CD4-positive, alpha-beta T cell treated with Interleukin-17A for 1 hour (primary cell): ENCODE data around the gene CYP17A1.
"Not testable (repeated sequence)": the region's sequence is repeated elsewhere in the genome, so short reads cannot be mapped to it uniquely, and the experiment has no call there.

Source experiments
- DNase-seq: peaks from one replicate; pipeline ENCODE4 v3.0.0-alpha.2; 2020

CYP17A1 gene

GRCh38 chr10:102834143-102834542 lies 3.1 kb downstream of the CYP17A1 start:
- DNase-seq = no peak

GRCh38 chr10:102832987-102833386 lies 4.2 kb downstream of the CYP17A1 start:
- DNase-seq = no peak

DNA sequence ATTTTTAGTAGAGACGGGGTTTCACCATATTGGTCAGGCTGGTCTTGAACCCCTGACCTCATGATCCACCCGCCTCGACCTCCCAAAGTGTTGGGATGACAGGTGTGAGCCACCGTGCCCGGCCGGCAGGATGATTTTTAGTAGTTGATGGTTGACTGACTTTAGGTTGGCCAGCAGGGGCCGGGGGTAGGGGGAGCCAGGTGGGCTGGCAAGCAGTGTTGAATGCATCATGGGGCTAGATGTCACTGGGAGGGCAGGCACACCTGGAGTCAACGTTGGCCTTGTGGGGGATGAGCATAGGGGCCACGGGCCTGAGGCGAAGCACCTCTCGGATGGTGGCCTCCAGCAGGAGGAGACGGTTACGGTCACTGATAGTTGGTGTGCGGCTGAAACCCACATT lies 5.0 kb downstream of the CYP17A1 start:
- DNase-seq = no peak

GRCh38 chr10:102831322-102832071 lies 5.7 kb downstream of the CYP17A1 start:
- DNase-seq = no peak

GRCh38 chr10:102827597-102827975 lies 9.6 kb downstream of the CYP17A1 start:
- DNase-seq = no peak

DNA sequence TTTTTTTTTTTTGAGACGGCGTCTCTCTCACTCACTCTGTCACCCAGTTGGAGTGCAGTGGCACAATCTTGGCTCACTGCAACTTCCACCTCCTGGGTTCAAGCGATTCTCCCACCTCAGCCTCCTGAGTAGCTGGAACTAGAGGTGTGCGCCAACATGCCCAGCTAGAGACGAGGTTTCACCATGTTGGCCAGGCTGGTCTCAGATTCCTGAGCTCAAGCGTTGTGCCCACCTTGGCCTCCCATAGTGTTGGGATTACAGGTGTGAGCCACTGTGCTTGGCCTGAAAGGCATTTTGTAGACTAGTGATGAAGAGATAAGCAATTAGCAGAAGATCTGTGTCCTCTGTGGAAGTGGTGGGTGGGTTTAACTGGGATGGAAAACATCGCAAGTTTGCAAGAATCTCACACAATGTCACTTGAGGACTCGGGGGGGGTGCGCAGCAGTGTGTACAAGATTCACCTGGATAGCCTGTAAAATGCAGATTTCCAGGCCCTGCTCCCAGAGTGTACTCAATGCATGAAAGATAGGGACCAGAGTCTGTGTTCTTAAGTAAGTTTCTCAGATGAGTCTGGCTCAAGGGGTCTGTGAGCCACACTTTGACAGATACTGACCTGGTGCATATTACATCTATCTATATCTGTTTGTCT lies 10.9 kb downstream of the CYP17A1 start:
- no peak for DNase-seq

DNA sequence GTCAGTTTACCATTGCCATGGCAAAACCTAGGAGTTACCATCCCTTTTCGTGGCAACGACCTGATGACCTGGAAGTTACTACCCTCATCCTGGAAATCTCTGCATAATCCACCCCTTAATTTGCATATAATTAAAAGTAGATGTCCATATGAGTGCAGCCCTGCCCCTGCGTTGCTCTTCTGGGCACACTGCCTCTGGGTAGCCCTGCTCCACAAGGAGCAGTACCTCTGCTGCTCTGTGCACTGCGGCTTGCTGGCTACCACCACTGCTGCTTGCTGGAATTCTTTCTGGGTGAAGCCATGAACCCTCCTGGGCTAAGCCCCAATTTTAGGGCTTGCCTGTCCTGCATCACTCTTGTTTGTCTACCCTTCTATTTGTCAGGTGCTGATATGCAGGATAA lies 12.5 kb downstream of the CYP17A1 start:
- no peak for DNase-seq

GRCh38 chr10:102822222-102822621 lies 15.0 kb downstream of the CYP17A1 start:
- DNase-seq = no peak

GRCh38 chr10:102820008-102820407 lies 17.2 kb downstream of the CYP17A1 start:
- DNase-seq = not testable (repeated sequence)

- DNase-seq = peak; percentile 24
These were observed 18.2 kb downstream of the CYP17A1 start for GRCh38 chr10:102819054-102819453.

DNA sequence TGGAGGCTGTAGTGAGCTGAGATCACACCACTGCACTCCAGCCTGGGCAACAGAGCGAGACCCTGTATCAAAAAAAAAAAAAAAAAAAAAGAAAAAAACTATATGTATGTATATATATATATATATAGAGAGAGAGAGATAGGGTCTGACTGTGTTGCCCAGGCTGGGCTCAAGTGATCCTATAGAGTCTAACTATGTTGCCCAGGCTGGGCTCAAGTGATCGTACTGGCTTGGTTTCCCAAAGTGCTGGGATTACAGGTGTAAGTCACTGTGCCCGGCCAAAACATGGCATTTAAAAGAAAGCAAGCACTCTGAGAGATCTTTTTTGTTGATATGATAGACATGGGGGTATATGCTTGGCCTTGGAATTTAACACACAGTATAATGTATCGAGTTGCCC lies 20.0 kb downstream of the CYP17A1 start:
- no peak for DNase-seq

DNA sequence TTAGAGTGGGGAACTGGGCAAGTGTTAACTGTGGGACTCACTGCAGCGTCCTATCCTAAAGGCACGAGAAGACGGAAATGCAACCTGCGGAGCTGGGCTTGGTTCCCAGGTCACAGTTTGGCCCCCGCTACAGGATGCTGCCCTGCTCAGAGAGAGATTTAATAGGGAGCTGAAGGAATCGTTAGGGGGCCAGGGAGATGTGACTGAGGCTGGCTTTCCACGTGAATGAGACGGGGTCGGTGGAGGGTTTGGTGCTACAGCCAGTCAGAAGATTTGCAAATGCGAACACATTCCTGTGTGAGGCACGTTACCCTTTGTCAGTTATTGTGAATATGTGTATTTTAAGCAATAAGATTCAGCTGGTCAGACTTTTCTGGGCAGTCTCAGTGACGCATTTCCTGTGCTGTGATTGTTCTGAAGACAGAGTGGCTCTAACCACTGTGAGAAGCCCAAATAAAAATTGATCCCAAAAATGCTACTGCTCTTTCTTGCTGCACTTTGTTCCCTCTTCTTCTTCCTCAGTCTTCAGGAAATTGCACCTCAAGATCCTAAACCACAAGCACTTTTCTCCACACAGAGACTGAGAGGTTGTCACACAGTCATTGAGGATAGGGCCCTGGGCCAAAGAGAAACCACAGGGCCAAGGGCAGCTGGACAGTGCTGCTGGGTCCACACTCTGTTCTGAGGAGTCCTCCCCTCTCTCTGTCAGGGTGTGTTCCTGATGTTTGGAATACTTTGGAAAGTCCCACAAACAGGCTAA lies 21.2 kb downstream of the CYP17A1 start:
- DNase-seq = peak; percentile 10

DNA sequence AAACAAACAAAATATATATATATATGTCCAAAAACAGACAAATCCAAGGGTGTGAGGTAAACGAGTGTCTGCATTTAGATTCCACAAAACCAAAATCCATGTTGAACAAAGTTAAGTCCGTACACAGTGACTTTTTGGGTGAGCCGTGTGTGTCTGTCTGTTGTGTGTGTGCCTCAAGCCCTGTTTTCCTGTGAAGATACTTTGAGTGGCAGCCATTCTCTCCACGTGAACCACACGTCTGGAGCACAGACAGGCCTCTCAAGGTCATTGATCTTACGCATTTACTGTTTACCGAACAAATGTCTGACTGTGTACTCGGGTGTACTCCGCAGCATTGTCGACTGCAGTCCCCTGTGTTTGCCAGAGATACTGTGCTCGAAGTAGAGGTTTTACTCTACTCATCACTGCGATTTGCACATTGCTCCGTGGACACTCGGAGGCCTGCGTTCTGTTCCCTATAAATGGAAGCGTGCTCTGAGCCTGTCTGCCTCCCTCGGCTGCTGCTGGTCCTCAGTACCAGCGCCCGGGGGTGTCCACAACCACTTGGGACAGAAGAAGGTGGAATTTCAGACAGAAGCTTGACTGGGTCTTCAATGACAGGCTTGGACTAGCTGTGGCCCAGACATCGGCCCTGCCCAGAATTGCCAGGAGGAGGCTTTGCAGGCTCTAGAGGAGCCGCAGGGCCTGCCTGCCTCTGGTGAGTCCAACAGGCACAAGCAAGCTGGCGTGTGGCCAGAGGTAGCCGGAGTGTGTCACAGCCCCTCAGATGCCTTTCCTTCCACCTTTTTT lies 22.1 kb downstream of the CYP17A1 start:
- no peak for DNase-seq

DNA sequence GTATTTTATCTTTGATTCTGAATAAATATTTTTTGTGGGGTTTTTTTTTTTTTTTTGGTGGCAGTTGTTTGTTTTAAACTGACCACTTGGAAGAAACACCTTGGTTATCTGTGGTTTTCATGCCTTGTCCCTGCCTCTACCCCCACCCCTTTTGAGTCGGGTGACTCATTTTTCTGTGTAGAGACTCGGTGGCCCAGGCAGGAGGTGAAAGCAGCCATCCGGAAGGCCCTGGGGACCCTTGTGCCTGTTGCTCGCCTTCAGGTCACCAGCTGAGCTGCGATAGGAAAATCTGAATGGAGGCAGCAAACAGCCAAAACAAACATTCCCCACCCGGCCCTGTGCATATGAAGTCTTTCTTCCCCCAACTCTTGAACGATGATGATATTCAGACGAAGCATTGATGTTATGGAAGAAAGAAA lies 22.8 kb downstream of the CYP17A1 start:
- DNase-seq = no peak

DNA sequence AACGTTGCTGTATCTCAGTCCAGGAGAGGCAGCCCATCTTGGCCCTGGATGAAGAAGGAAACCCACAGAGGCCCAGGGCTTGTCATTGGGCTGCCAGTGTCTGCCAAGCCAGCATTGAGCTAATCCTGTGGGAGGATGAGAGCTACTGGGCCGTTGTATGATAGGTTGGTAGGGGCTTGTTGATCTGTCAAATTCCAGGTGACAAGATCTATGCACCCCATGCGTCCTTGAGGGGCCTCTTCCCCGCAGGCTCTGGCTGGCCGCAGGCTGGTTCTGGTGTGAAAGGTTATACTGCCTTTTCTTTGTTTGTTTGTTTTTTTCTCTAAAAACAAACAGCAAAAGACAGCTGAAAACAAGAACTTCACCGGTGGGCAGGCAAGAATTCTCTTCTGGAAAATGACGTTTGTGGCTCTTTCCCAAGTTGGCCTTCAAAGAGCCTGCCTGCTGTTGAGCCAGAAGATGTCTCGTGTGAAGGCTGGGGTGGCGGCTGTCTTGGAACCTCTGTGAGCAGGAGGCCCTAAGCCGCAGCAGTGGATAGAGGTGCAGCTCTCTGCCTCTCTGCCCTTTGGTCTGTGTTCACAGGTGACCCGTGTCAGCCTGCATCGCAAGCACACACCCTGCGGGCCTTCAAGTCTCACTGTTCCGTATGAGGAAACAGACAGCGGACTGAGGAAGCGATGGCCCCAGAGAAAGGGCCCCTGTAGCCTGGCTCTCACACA lies 23.3 kb downstream of the CYP17A1 start:
- DNase-seq = no peak

DNA sequence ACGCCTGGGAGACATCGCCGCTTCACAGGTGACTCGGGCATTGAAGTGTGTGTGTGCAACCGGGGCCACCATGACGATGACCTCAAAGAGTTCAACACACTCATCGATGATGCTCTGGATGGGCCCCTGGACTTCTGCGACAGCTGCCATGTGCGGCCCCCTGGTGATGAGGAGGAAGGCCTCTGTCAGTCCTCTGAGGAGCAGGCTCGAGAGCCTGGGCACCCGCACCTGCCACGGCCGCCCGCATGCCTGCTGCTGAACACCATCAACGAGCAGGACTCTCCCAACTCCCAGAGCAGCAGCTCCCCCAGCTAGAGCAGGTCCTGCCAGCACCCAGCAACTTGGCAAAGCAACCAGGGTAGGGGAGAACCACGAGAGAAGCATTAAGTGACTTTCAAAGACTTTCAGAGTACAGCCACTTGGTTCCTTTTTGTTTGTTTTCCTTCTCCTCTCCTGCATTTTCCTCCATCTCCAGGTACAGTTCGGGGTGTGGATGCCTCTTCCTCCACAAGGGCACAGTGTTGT lies 24.1 kb downstream of the CYP17A1 start:
- no peak for DNase-seq

DNA sequence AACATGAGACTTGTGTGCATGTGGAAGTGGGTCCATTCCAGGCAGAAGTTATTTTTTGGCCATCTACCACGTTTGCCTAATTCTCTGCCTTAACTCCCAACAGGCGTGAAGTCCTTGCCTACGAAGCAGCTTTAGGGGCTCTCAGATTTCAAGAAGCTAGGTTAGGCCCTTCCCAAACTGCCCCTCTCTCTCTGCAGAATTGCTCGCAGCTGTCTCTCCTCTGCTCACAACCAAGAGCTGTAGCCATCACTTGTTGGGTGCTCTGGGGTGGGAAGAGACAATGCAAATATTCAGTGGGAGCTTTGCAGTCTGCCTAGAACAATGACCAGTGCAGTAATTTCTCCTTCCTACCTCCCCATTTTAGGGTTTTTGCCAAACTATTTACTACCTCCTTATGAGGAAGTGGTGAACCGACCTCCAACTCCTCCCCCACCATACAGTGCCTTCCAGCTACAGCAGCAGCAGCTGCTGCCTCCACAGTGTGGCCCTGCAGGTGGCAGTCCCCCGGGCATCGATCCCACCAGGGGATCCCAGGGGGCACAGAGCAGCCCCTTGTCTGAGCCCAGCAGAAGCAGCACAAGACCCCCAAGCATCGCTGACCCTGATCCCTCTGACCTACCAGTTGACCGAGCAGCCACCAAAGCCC lies 24.9 kb downstream of the CYP17A1 start:
- DNase-seq = no peak

- DNase-seq = no peak
These were observed 25.9 kb downstream of the CYP17A1 start for GRCh38 chr10:102811346-102811745.

GRCh38 chr10:102808380-102808779 lies 28.8 kb downstream of the CYP17A1 start:
- no peak for DNase-seq

DNA sequence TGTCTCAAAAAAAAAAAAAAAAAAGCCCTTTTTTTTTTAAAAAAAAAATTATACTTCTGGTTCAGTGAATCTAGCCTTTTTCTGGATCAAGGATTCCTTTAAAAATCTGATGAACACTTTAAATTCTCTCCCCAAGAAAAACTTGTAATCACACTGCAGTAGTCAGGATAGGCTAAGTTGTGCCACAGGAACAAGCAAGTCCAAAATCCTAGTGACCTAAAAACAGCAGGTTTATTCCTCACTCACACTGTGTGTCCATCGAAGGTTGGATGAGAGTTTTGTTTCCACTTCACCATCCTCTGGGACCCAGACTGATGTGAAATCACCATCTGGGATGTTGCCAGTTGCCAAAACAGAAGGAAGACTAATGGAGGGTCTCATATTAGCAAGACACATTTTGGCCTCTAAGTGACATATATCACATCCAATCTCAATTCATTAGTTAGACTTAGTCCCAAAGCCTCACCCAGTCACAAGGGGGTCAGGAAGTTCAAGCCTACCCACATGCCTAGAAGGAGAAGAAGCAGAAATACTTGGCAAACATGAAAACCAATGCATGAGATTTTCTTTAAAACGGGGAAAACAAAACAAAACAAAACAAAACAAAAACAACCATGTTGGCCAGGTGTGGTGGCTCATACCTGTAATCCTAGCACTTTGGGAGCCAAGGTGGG lies 32.7 kb downstream of the CYP17A1 start:
- DNase-seq = no peak

DNA sequence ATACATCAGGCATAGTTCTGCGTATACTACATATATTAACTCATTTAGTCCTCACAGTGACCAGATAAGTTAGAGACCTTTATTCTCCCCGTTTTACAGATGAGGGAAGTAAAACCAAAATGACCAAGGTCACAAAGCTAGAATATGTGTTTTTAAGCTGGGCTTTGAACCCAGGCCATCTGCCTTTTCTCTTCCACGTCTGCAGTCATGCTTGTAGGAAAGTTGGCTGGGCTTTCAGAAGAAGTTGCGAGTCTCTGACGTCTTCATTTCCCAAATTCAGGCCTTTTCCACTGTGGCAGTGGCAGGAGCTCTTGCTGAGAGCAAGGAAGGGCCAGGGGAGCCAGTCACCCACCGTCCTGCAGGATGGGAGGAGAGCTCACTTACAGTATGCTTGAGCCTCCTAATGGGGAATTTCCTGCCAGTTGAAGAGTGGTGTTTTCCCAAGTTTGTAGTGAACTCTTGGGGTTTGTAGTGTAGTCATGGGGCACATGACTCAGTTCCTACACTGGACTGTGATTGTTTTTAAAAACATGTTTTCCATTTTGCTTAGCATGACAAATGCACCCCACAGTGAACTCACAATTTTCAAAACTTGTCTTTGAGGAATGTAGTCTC lies 34.2 kb downstream of the CYP17A1 start:
- DNase-seq = no peak
